ENCODE results near the gene MPPED2.

MPPED2 gene

DNA sequence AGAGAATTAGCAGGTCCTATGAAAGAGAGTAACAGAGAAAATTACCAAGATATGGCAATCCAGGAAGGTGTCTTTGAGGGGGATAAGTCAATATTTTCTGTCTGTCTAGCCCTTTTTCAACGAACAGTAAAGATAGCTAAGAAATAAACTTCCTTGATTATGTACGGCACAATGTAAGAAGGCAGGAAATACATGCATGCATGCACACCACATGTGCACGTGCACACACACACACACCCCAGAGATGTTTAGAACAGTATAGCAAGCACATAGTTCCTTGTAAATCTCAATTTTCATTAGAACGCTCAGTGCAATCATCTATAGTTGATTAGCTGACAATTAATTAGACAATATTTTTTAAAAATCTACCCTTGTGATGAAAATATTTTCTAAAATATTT lies 74.7 kb downstream of the MPPED2 start:
- DNase-seq (ENCODE audit: low spot score), result no peak
- Histone ChIP-seq H3K27ac (no peak overlapping the region), H3K4me3 (no peak overlapping the region)
- TF ChIP-seq, protein P1, sequence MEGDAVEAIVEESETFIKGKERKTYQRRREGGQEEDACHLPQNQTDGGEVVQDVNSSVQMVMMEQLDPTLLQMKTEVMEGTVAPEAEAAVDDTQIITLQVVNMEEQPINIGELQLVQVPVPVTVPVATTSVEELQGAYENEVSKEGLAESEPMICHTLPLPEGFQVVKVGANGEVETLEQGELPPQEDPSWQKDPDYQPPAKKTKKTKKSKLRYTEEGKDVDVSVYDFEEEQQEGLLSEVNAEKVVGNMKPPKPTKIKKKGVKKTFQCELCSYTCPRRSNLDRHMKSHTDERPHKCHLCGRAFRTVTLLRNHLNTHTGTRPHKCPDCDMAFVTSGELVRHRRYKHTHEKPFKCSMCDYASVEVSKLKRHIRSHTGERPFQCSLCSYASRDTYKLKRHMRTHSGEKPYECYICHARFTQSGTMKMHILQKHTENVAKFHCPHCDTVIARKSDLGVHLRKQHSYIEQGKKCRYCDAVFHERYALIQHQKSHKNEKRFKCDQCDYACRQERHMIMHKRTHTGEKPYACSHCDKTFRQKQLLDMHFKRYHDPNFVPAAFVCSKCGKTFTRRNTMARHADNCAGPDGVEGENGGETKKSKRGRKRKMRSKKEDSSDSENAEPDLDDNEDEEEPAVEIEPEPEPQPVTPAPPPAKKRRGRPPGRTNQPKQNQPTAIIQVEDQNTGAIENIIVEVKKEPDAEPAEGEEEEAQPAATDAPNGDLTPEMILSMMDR (IDR thresholded peaks at IDR 0.05), result no peak

DNA sequence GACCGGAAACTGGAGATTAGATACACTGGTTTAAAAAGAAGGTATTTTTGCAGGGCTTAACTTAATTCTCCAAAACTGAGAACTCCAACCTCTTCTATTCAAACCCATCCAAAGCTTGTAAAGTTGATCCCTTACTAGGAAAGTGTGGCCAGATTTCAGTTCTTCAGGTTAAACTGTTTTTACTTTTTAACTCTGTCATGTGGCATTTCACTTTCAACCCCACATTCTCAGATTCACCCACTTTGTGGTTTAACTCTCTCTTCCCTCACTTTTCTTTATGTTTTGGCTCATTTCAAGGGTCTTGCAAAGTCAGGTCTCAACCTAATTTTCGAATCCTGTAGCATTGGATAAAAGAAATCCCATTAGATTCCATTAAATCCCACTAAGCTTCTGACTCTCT lies 75.4 kb downstream of the MPPED2 start:
- TF ChIP-seq, protein P1 (IDR thresholded peaks at IDR 0.05), result no peak
- DNase-seq (ENCODE audit: low spot score), result no peak
- Histone ChIP-seq H3K27ac (no peak overlapping the region), H3K4me3 (no peak overlapping the region)

DNA sequence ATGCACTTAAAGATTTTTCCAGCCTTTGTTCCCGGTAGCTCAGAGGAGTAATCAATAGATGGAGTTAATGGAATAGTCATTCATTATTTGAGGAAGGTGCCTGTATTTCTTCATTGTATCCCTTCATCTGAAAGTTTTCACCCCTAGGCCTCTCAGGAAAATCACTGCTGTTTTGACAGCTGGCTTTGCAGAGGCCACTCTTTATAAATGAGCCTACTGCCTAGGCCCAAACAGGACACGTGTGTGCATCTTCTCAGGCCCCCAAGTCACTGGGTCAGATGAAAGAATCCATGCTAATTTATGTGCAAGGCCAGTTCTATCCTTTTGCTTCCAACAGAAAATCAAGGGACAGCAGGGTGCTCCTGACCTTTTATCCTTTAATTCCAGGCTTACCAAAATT lies 76.8 kb downstream of the MPPED2 start:
- Histone ChIP-seq H3K27ac (no peak overlapping the region), H3K4me3 (no peak overlapping the region)
- TF ChIP-seq, protein P1 (IDR thresholded peaks at IDR 0.05), result no peak
- DNase-seq (ENCODE audit: low spot score), result no peak

DNA sequence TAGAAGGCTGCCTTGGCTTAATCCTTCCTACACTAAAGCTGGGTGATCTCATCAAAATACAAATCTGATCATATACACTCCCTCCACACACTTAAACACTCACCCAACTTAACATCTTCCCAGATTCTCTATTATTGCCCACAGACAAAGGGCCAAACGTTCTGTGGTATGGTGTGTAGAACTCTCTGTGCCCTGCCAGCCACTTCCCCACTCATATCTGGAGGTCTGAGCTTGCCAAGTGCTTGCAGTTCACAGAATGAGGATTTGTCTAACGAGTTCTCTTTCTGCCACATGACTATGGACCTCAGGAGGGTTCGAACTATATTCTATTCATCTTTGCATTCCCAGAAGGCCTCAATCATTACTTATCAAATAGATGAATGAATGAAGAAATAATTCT lies 77.6 kb downstream of the MPPED2 start:
- TF ChIP-seq, protein P1 (IDR thresholded peaks at IDR 0.05), result no peak
- Histone ChIP-seq H3K4me3 (no peak overlapping the region), H3K27ac (no peak overlapping the region)
- no peak for DNase-seq (ENCODE audit: low spot score)

GRCh38 chr11:30505603-30506002 lies 80.5 kb downstream of the MPPED2 start:
- no peak overlapping the region for H3K4me3 ChIP-seq
- no peak overlapping the region for H3K27ac ChIP-seq
- TF ChIP-seq, protein P1 (IDR thresholded peaks at IDR 0.05), result no peak
- DNase-seq (ENCODE audit: low spot score), result no peak

DNA sequence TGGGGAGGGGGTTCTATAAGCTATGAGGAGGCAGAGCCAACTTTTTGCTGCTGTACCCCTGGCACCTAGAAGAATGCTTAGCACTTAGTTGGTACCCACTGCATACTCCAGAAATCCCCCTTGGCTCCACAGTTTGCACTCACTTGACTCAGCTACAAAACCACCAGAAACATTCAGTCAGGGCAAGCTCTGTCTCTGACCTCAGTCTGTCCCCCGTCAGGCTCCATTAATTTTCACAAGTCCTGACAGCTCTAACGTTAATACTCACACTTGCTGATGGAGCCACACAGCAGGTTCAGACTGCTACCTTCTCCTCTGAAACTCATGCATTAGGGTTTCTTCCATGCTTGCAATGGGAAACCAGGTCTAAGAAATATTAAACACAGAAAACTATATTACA lies 81.7 kb downstream of the MPPED2 start:
- no peak for DNase-seq (ENCODE audit: low spot score)
- TF ChIP-seq, protein P1 (IDR thresholded peaks at IDR 0.05), result no peak
- no peak overlapping the region for H3K27ac ChIP-seq
- no peak overlapping the region for H3K4me3 ChIP-seq

DNA sequence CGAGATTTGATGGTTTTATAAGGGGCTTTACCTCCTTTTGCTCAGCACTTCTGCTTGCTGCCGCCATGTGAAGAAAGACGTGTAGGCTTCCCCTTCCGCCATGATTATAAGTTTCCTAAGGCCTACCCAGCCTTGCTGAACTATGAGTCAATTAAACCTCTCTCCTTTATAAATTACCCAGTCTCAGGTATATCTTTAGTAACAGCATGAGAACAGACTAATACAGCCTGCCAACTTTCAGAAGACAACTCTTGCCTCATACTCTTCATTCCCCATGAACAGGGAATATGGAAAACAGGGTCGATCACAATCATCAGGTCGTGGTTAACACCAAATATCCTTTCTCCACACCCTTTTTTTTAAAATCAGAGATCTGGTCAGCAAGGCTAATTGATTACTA lies 83.0 kb downstream of the MPPED2 start:
- DNase-seq (ENCODE audit: low spot score), result no peak
- no peak overlapping the region for H3K27ac ChIP-seq
- H3K4me3 ChIP-seq, result no peak overlapping the region
- TF ChIP-seq, protein P1 (IDR thresholded peaks at IDR 0.05), result no peak

Measured in coronary artery (tissue), 2 donors.